Brain pericyte (primary cell): ENCODE results near the gene SMURF1.

ENCODE experiments used
- DNase-seq: peaks from one replicate; pipeline ENCODE4 v3.0.0-alpha.2; 2012; ENCODE audit warnings: low read depth, low spot score

The SMURF1 gene

DNA sequence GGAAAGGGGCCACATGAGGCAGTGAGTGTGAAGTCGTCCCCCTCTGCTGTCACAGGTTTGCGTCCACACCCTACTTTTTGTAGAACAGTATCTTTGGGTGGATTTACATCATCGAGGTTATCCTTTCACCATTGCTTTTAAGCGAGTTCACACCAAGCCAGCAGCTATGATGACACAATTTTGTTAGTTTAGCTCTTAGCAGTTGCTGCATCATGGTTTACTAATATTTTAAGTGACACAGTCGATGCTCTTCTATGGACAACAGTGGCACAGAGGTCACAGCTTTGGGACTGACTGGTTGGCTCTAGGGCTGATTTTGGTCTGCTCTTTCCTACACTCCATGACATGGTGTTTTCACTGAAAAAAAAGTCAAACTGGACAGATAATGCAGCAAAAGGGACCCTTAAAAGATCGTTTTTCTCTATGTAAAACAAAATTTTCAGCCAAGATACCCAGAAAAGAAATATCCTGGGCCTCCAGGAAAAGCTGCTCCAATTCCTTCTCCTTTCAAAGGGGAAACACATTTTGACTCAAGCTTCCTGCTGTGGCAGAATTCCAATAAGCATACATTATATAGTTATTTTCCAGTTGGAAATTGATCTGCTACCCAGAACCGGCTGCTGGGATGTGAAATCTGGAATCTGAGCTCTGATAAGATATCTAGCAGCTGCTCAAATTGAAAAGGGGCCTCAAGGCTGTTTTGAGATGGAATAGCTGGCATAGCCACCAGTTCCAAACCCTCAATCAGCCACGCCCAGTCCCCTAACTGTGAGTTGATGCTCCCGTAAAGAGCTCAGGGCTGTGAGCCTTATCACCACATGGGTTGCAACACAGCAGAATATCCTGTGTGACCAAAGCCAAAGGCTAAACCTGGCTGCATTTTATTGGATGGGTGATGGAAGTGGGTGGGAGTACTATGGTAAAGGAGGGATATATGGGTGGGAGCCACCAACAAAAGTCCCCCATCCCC is 114.2 kb downstream of the SMURF1 start:
- DNase-seq: no peak

- DNase-seq: no peak
Measured at GRCh38 chr7:99028261-99028973, 115.5 kb downstream of the SMURF1 start.

- DNase-seq: no peak
Measured at GRCh38 chr7:99027841-99028240, 116.1 kb downstream of the SMURF1 start.

DNA sequence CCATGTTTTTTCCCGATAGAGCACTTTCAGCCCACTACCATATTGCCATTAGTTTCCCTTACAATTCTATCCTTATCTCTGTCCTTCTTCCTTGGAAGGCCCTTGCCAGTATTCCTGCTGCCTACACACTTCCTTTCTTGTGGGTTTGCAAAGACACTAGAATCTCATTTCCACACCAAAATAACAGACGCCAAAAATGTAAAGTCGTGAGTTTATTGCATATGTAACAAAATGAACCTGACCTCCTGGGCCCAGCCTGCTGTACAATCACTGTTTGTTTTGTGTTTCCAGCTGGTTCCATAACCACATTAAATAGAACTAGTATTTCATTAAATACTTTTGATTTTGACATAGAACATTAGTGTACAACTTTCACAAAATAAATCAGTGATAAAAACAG is 116.7 kb downstream of the SMURF1 start:
- DNase-seq: peak; percentile 10

DNA sequence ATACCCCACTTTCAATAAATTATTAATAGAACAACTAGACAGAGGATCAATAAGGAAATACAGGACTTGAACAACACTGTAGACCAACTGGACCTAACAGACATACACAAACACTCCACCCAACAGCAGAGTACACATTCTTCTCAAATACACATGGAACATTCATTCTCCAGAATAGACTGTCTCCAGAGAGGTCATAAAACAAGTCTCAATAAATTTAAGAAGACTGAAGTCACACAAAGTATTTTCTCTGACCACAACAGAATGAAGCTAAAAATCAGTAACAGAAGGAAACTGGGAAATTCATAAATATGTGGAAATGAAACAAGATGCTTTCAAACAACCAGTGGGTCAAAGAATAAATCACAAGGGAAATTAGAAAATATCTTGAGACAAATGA is 119.8 kb downstream of the SMURF1 start:
- no peak for DNase-seq

GRCh38 chr7:99021941-99022560 is 121.9 kb downstream of the SMURF1 start:
- DNase-seq: no peak

DNA sequence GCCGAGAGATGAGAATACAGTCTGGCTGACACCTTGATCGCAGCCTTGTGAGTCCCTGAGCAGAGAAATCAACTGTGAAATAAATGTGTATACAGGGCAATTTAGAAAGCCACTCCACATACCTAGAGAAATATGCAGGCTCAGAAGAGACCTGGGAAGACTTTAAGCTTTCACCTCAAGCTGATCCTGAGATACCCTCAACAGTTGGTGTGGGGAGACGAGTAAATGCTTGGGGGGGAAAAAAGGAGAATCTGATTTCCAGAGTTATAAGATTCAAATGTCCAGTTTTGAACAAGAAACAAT is 123.5 kb downstream of the SMURF1 start:
- DNase-seq: no peak

DNA sequence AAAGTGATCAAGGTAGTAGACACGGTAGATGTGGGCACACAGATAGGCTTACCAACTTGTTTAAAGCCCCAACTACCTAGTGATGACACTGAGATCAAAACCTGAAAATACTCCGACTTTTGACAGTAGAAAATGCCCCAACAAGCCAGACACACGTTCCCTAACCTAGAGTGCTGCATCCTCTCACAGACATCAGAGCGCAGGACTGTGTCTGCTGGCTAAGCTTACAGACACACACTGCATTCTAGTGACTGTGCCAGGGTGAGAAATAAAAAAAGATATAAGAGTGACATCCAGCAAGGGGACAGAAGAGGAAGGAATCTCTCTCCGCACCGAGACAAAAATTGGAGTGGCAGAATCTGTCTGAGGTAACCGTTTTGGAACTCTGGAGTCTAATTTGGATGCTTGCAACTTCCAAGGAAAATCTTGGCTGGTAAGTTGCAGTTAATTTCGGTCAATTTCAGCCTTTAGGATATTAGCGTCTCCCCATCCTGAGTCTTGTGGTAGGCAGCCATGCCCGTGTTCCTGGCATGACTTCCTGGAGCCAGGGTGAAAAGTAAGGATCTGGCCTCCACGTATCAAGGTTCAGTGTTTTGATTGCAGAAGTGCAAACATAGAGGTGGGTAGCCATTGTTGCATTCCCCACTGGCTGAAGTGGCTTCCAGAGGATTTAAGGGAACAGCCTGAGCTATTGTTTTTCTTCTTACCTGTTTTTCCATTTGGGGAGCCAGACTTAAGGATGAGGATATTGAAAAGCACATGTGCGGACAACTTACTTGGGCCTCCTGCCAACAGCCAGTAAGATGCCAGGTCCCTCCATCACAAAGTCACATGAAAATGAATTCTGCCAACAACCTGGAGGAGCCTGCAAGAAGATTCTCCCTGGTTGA is 124.1 kb downstream of the SMURF1 start:
- DNase-seq: no peak

GRCh38 chr7:99016196-99016595 is 127.7 kb downstream of the SMURF1 start:
- DNase-seq: no peak

DNA sequence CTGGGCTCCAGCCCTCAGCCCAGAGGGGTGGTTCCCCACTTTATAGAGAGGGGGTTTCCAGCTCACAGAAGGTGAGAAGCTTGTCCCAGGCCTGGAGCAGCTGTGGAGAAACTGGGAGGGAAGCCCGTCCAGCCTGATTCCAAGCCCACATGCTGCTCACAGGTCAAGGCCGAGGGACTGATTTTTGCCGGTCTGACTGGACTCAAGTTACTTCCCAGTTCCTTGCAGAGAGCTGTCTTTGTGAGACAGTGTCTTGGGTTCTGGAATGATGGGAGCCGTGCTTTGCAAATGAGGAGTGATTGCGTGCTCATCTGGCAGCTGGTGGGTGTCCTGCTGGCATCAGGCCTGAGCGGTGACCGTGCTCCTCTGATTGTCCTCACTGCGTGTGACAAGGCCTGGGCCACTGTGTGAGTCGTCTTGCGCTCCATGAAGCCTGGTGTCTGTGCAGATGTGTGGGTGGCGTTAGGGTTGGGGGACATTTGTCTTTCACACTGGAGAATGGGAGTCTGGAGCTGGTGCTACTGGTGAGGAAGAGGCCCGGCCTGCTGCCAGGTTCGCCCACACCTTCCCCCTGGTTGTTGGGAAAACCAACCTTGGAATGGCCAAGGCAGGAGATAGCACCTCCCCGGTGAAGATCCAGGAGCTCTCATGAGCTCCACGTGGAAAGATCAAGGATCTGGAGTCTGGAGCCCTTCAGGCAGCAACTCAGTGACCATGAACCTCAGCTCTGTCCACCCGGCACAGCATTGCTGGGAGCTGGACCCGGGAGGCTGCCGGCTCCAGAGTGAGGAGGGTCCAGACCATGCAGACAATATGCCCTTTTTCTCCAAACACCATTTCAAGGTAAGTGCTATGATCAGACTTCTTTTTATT is 129.6 kb downstream of the SMURF1 start:
- no peak for DNase-seq

GRCh38 chr7:99013266-99014112 is 130.4 kb downstream of the SMURF1 start:
- DNase-seq: no peak

- DNase-seq: no peak
Measured at GRCh38 chr7:99012722-99013121, 131.2 kb downstream of the SMURF1 start.

DNA sequence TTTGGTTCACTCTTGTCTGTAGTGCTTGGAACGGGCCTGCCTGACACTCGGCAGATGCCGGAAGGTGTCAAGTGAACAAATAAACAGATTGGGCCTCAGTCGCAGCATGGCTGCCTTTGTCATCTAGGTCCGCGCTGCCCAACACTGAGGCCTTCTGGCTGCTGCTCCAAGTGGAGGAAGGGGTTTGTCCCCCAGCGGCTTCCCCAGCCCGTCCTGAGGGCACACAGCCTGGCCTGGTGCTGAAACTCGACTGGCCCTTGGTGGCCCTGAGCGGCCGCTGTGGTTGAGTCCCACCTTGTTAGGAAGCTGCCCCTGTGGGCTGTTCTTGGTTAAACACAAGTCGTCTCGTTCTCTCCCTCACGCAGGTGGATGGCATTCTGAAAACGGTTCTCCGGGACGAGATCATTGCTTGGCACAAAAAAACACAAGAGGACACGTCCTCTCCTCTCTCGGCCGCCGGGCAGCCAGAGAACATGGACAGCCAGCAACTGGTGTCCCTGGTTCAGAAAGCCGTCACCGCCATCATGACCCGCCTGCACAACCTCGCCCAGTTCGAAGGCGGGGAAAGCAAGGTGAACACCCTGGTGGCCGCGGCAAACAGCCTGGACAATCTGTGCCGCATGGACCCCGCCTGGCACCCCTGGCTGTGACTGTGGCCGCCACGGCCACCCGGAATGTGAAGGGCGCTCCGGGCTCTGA is 132.1 kb downstream of the SMURF1 start:
- no peak for DNase-seq

DNA sequence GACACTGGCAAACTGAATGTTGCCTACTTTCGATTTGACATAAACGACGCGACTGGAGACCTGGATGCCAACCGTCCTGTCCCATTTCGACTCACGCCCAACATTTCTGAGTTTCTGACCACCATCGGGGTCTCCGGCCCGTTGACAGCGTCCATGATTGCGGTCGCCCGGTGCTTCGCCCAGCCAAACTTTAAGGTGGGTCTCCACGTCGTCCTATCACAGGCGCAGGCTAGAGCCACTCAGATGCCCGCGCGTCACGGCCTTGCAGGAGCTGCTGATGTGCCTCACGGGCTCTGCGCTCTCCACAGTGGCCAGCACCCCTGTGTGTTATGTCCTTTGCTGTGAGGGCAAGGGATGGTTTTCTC is 132.6 kb downstream of the SMURF1 start:
- no peak for DNase-seq

GRCh38 chr7:99010281-99010680 is 133.6 kb downstream of the SMURF1 start:
- no peak for DNase-seq

DNA sequence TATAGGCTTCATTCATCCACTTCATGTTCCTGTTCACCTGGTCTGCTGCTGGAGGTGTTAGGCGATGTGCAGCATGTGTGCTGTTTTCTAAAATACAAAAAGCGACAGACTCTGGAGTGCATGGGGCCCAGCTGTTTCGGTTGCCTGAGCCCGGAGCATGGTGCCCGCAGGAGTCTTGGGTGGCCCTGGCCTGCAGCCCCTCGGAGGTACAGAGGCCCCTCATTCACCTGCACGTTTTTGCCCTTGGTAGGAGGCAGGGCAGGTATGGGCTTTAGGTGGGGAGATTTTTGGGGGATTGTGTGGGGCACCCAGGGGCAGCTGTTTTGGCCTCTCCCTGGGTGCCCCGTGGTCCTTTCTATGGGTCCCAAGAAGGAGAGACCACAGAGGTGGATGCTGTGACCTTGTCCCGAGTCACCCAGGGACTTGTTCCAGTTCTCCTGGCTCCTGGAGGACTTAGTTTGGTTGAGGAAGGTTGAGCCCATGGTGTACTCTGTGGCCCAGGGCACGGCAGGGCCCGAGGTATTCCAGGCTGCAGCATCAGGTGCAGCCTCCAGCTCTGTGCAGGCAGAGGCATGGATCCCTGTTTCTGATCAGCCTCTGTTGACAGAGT is 134.9 kb downstream of the SMURF1 start:
- no peak for DNase-seq

DNA sequence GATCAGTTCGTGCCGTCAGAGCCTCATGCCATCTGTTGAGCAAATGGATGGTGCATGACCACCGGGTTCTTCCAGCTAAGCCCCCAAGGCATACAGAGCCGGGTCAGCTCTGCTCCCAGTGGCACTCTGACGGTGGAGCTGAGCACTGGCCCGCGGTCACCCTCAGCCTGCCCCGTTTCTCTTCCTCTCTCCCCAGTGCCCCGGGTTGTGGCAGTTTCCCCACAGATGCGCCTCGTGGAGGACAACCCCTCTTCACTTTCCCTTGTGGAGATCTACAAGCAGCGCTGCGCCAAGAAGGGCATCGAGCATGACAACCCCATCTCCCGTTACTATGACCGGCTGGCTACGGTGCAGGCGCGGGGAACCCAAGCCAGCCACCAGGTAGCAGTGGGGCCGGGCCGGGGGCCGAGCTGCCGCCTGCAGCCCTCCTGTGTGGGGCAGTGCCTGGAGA is 135.7 kb downstream of the SMURF1 start:
- no peak for DNase-seq

DNA sequence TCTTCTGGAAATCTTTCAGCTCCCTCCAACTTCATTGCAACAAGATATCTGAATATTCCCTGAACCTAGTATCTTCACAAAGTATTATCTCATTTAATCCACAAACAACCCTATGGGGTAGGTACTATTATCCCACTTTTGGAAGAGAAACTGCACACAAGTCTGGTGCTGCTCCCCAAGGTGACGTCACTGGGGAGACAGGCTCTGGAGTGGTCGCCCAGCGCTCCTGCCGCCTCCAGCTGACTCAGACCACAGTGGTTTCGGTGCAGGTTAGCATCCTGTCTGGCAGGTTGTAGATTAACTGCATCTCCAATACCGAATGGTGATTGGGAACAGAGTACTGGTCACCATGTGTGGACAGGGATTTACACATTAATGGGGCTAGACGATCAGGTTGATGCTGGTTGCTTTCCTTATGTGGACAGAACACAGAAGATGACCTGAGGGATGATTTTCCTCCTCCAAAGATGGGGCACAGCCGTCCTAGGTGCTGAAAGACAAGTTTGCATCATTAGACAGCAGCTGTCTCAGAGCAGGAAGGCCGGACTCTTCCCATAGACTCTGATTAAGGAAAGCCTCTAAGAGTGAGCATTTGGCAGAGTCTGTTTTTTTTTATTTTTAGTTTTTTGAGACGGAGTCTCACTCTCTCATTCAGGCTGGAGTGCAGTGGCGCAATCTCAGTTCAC is 137.0 kb downstream of the SMURF1 start:
- DNase-seq: no peak
